SIG-M5 treated with dmso at 0.1 percent for 504 hours (cell line): Measurements from ENCODE around the gene ZNF672.
"Not testable (repeated sequence)": the region's sequence is repeated elsewhere in the genome, so short reads cannot be mapped to it uniquely, and the experiment has no call there.

ENCODE experiments used
- DNase-seq: peaks from one replicate; lab custom pipeline; 2025; ENCODE audit not compliant: unreplicated experiment; lab: John Stamatoyannopoulos, UW

ZNF672 gene

DNA sequence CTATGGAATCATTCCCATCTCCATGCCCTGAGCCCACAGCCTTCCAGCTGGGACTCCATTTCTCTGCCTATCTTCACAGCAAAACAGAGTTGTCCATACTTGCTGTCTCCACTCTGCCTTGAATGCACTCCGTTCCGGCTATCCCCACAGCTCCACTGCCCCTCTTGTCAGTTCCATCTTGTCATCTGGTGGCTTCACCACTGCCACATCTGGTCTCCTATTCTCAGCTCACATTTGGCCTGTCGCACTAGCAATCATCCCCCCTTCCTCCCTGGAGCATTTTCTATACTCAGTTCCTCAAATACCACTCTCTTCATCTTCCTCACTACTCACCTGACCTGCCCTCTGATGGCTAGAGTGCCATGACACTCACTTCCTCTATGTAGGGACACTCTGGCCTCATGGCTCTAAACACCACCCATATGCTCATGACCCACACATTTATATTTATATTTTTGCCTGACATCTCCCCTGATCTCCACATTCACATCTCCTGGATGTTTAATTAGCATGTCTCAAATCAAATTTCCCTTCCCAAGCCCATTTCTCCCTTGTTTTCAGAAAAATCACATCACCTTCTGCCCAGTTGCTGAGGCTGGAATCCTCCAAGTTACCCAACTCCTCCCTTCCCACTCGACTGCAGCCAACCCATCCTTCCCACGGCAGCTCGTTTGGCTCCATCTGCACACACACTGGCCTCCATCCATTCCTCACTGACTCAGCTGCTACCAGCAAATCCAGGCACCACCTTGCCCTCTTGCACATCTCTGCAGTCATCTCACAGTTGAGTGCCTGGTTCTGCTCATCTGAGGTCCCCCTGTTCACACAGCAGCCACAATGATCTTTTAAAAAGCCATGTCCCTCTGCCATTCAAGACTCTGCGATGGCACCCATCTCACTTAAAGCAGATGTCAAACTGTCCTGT, 14.7 kb downstream of the ZNF672 start:
- DNase-seq: peak; percentile 28

DNA sequence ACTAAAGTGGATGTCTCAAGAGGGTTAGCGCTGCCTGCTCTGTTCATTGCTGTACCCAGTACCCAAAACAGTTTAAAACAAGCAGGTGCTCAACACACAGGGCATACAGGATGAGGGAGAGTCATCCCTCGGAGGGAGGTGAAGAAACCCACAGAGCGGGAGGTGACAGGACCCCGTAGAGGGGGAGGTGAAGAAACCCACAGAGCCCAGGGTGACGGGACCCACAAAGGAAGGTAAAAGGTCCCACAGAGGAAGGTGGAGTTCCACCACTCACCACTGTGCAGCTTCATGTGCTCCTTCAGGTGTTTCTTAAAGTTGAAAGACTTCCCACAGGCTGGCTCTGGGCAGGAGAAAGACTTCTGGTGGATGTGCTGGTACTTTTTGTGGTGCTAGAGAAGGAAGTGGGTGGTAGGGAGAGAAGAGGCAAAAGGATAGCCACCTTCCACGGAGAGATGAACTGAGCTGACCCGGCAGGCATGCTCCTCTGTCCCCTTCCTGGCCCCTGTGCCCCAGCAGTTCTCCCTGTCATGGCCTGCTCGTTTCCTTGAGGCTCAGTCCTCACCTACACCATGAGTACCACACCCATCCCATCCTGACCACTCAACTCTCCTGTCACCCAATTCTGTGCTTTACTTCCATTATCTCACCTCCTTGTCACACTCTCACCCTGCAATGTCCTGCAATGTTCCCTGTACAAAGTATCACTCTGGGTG, 15.8 kb downstream of the ZNF672 start:
- DNase-seq: no peak

DNA sequence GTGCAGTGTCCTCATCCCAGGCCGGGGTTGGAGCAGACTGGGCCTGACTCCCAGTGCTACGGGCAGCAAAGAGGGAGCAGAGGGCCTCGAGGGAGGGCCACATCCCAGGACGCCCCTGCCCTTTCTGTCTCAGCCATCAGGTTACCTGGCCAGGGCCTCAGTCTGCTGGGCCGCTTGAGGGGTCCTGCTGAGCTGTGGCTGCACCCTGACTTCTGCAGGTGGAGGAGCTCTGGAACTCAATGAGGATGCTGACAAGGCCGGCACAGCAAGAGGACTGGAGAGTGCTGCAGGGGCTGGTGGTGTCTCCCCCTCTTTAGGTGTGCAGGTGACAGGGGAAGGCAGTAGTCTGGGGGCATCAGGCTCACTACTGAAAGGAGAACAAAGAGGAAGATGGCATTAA, 17.6 kb downstream of the ZNF672 start:
- DNase-seq: no peak

DNA sequence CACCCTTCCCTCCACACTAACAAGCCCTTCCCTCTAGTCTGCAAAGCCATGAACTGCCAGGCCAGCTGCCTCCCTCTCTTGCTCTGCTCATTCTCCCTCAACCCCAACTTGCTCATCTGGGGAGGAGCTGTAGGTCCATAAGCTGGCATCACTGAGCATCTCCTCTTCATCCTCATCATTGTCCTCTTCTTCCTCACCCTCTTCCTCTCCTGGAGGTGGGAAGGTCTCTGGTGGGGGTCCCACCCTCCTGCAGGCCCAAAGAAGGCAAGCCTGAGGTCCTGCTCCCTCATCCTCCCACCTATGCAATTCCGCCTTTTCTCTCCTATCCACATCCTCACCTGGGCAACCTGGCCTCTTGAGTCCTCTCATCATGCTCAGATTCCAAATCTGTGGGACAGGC, 18.2 kb downstream of the ZNF672 start:
- DNase-seq: no peak

DNA sequence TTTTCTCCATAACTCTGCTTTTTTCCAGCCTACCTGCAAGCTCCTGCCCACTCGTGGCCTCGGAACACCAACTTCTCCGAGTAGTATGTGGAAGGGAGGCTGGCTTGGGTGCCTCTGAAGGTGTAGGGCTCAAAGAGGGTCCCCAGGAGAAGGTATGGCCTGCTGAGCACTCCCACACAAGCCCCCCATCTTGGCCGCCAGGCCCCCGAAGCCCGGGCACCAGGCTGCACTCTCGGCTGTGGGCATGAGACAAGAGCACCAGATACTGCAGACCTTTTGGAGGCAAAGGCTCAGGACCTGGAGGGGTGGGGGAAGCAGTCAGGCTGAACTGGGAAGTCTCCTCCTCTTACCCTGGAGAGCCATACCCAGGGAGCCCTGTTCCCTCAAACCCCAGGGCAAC, 19.2 kb downstream of the ZNF672 start:
- DNase-seq: no peak

DNA sequence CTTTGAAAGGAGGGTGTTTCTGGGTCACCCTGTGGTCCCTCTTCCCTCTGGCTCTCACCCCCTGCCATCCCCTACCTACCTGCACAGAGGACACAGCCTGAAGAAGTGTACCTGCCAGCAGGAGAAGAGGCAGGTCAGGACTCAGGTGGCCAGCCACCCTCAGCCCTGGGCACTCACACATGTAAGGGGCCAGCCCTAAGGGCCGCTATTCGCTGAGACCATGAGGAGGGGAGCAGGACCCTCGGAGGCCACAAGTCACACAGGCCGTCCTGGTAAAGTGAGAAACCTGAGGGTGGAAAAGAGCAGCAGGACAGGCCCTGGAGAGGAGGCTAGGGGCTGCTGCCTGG, 19.7 kb downstream of the ZNF672 start:
- DNase-seq: no peak

DNA sequence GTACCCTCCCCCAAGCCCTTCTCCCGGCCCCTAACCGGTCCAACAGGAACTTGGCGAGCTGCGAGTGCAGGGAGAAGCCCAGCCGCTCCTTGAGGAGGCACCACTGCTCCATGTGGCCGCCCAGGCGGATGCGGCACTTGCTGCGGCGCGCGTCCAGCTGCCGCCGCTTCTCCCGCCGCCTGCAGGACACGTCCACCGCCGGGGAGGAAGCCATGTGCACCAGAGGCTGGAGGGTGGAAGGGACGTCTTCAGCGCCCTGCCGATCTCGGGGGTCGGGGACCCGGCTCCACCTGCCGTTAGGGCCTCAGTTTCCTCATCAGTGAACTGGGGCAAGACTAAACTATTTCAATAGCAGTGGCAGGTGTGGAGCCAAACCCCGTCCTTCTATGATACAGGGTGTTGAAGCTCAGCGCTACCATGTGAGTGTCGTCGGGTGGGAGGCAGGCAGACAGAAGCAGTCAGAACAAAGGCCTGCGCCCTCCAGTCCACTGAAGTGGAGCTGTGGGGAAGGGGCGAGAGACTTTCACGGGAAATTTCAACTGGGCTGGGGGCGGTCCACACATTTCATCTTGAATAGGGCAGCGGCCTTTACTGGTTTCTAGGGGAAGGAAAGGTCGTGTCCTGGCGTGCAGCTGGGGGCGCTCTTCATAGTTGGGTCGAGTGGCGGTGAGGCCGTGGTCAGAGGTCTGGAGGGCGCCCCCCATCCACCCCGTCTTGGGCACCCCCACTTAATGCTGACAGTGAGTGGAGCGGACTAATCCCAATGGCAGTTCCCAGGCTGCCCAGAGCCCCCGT, 20.3 kb downstream of the ZNF672 start:
- peak; percentile 89 for DNase-seq

DNA sequence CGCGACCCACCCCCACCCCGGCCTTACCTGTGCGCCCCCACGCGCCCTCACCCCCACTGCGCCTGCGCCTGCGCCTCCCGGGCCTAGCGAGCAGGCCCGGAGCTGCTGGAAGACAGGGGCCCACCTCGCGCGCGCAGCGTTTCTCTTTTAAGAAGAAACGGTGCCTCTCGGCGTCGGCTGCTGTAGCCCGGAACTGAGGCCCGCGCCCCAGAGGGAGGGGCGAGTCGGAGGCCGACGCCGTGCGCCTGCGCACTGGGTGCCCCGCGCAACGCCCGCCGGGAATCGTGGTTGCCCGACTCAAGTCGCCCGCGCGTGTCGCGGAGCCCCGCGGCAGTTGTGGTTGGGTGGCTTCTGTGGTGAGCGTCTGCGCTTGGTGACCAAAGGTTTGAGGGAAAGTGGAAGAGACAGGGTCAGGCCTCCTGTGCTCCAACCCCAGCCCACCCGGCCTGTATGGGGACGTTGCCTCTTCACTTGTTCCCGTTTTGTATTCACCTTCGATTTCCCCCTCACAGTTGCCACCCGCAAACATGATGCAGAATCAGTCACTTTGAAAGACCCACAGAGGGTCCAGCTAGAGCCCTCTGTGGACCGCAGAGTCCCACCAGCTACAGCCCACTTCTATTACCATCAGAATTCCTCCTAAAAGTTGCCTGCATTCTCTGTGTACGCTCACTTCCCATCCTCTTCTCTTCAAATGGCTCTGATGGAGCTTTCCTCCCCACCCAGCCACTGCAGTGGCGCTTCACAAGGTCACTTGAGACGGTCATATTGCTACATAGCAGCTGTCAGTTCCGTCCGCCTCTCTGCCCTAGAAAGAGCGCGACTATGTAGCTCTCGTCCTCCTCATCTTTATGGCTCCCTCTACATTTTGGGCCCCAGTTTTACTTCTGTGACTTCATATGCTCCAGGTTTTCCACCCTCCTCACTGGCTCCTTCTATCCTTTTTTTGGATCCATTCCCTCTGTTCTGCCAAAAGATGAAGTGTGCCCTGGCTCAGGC, 21.2 kb downstream of the ZNF672 start, which contains the start of gene ZNF692:
ZNF692 (minus strand) TSS at position 195 of the 999 bp plus-strand sequence. CDS start 776 bp downstream, outside the sequence.
- DNase-seq: peak; percentile 98

DNA sequence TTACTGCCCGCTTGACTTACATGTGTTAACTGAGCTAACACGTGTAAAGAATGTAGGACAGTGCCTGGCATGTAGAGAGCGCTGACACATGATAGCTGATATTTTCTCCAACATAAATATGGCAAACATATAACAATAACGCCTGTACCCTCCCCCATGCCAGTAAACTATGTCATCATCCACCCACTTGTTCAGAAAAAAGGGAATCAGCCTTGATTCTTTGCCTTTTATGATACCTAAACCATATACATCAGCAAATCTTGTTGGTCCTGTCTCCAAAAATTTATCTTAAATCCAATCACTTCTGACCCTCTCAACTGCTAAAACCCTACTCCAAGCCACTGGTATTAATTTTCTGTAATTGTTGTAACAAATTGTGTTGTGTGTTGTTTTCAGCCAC, 22.0 kb downstream of the ZNF672 start:
- DNase-seq: no peak

DNA sequence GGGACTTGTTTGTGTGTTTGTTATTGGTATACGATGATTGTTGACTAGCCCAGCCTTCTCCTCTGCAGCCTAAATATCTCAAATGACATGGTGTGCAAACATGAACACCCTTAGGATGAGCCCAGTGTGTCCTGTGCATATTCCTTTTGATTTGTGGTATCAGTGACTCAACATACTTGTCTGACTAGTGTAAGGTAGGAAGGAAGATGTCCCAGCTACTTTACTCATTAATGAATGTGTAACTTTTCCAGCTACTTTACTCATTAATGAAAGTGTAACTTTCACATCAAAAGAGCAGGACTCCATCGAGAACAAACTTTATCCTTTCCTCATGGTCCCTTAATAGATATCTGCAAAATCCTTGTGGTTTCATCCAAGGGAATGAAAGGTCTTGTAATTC, 23.6 kb downstream of the ZNF672 start:
- no peak for DNase-seq

DNA sequence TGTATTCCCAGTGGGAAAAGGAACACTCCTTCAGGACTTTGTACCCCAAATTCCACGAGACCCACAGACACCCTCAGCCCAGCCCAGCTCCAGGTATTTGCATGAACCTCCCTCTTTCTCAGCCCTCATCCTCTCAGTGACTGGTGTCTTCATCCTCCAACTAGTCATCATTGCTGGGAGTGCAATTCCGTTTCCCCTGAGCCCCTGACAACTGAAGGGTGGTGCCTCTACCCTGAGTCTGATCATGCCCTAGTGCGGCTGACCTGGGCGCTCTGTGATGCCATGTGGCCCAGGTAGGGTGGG, 24.6 kb downstream of the ZNF672 start:
- DNase-seq: peak; percentile 76

DNA sequence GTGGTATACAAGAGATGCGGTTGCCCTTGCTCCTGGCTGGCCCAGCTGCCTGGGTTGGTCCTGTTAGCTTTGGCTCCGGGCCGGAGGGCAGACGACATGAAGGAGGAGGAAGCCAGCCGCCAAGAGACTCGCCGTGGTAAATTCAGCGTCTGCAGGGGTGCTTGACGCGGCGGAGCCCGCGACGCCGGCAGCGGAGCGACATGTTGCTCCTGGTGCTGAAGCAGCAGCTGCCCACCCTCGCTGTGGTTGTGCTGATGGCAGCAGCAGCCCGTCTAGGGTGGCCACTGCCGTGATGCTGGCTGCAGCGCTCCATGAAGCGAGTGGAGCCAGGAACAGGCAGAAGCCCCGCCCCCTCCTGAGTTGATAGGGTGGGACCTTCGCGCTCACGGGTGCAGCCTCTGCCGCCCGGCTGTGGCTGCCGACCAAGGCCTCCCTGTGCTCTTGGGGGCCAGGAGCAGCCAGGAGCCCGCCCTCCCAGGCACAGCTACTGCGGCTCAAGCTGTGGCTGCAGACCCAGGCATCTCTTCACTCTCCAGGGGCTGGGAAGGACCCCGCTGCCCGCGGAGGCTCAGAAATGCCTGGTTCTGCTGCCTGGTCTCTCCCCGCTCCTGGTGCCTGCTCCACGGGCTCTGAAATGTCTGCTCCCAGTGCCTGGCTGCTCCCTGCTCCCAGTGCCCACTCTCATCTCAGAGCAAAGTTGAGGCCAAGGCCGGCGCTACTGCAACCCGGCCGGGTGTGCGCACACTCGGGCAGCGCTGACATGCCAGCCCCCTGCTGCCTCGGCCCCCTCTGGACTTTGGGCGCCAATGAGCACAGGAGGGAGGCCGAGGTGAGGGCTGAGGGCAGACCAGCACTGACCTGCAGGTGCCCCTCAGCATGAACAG, 25.2 kb downstream of the ZNF672 start:
- peak; percentile 92 for DNase-seq

DNA sequence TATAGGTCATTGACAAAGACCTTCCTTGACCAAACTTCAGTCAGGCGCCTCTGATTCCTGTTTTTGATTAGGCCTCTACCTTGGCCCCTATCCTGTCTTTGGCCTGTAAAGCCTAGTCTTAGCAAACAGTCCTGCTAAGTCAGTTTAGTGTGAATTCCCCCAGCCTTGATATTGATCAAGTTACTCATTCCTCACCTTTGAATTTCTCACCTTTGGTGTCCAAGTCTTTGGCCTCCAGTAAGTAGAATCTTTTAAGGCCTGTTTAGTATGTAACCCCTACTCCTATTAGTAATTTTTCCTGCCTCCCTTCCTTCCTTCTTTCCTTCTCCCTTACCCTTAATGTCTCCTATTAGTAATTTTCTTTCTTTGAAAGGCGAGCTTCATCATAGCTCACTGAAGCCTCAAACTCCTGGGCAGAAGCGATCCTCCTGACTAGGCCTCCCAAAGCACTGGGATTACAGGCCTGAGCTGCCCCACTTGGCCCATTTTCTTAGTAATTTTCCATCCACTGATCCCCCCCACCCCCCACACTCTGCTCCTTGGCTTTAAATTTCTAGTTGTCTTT, 33.9 kb downstream of the ZNF672 start:
- no peak for DNase-seq

DNA sequence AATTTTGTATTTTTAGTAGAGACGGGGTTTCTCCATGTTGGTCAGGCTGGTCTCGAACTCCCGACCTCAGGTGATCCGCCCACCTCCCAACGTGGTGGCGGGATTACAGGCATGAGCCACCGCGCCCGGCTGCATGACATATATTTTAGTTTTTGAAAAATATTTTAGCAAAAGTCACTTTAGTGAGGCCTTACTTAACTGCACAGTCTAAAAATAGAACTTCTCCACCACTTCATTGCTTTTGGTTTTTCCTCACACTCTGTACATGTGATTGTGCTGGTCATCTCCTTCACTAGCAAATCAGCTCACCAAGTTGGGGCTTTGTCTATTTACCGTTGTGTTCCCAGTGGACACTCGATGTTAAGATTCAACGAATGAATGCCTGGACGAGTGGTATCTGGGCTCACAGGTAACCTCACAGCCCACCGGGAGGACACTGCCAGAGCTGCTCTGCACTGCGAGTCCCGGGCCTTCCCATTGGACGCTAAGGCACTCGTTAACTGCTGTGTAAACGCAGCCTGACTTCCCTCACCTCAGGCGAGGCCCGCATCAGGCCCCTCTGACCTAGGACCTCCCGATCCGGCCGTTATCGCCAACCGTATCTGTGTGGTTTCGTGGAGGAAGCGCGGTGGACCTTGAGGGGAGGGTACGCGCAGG, 34.9 kb downstream of the ZNF672 start:
- DNase-seq: peak; percentile 78

DNA sequence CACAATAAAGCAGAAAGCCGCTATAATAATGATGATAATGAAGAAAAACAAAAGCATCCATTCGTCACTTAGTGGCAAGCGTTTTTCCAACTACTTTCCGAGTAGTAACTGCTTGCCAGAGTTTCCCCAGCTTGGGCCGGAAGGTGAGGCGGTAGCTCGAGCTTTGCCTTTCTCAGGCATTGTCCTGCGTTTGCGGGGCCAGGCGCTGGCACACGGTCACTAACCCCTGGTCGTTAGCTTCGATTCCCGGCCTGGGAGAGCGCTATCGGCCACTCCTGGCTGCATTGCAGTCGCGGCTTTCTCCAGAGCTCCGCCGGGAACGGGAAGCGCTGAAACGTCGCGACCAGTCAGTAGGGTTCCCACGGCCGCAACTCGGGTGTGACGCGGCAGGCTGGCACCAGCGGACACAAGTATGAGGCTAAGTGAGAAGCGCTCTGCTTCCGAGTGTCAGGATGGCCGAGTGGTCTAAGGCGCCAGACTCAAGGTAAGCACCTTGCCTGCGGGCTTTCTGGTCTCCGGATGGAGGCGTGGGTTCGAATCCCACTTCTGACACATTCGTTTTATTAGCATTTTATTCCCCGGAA, 35.5 kb downstream of the ZNF672 start:
- peak; percentile 93 for DNase-seq

DNA sequence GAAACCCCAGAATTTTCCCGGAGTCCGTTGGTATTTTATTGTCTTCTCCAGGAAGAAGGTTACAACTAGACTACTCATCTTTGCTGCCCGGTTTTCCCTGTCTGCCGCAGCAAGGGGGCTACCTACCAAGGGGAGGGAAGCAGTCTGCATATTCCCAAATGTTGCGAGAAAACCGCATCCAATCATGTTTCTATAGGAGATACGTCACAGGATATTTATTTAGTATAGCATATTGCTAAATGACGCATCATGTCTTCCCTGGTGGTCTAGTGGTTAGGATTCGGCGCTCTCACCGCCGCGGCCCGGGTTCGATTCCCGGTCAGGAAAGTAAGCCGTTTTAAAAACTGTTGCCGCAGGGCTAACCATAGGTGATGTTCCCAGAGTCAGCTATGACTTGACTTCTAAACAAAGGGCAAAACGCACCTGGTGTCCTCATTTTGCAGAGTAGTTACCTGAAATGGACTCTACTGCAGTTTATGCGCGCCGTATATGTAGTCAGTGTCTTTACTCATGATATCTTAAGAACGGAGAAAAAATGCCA, 36.0 kb downstream of the ZNF672 start:
- DNase-seq: peak; percentile 93

DNA sequence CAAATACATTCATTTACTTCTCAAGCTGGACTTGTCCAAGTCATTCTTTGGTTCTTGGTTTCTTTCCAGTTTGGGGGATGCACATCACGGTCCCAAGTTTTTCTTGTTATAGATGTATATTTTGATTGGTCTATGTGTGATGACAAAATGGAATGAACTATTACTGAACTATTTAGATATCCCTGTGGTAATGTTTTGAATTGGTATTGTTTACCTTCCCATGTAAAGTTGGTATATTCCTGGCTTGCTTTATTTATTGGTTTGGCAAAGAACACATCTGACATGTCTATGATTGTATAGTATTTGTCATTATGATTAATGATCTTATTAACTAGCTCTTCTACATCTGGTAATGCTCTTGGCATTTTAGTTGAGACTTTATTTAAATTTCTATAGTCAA, 43.2 kb downstream of the ZNF672 start:
- DNase-seq: no peak

DNA sequence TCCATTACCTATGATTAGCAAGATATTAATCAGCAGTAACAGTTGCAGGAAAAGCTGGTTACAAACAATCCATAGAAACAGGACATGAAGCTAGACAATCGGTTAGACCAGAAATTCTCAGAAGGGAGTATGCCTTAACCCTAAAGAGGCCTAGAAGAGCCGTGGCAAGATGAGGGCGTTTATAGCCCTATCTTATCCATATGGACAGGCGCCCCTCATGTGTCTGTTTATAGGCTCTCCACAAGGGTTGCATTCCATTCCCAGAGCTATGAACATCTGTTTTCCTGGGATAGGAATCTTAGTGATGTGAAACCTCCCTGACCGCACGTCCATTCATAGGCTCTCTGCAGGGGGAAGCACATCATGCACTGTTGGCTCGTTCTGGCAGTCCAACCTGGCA, 44.4 kb downstream of the ZNF672 start:
- DNase-seq: not testable (repeated sequence)
